ENCODE measurements around the gene PRPF18.

DNA sequence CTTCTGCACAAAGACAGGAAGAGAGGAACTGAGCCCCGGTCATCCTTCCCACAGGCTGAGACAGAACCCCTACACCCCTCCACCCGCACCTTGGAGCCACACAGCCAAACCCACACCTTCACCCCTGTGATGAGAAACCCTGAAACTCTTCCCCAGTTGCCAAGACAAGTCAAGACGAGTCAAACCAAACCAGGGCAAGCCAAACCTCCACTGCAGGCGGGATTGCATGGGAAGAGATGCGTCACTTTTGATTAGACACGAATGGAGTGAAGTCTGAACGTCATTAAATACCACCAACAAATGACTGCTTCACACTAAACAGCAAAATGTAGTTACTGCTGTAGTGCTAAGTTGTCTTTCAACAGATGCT, 73.8 kb downstream of the PRPF18 start:
- TF ChIP-seq, protein P1, sequence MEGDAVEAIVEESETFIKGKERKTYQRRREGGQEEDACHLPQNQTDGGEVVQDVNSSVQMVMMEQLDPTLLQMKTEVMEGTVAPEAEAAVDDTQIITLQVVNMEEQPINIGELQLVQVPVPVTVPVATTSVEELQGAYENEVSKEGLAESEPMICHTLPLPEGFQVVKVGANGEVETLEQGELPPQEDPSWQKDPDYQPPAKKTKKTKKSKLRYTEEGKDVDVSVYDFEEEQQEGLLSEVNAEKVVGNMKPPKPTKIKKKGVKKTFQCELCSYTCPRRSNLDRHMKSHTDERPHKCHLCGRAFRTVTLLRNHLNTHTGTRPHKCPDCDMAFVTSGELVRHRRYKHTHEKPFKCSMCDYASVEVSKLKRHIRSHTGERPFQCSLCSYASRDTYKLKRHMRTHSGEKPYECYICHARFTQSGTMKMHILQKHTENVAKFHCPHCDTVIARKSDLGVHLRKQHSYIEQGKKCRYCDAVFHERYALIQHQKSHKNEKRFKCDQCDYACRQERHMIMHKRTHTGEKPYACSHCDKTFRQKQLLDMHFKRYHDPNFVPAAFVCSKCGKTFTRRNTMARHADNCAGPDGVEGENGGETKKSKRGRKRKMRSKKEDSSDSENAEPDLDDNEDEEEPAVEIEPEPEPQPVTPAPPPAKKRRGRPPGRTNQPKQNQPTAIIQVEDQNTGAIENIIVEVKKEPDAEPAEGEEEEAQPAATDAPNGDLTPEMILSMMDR (IDR thresholded peaks at IDR 0.05; ENCODE audit: low read depth, low read length): no peak
- TF ChIP-seq POLR2A (IDR thresholded peaks at IDR 0.05; ENCODE audit: extremely low read depth, insufficient read length) (no peak), MAX (IDR thresholded peaks at IDR 0.05; ENCODE audit: low read depth, low read length) (no peak), MYC (IDR thresholded peaks at IDR 0.05; ENCODE audit: low read depth, low read length) (no peak)
